Measurements from ENCODE around the gene NME3. TPM values are rescaled to one million over a fixed set of nuclear protein-coding genes. Genes with fewer than 3 reads are reported as not detected.

The NME3 gene
- total and polyA plus RNA-seq, 10 of the 15 experiments (the other 5 are each of a cell fraction or from before 2014, with no cell fraction given): 0.61 to 55.5 (median 26.5) TPM

GRCh38 chr16:1762196-1762878, 9.0 kb downstream of the NME3 start:
- Histone ChIP-seq H4K20me1 (ENCODE audit: control insufficient read depth, insufficient read depth) (no peaks in the 10 kb centered on the region), H3K4me3 (no peak overlapping the region), H2AFZ (ENCODE audit: control insufficient read depth, low read depth, low read length) (no peak overlapping the region), H3K27me3 (replicated peaks in 1 of 2; ENCODE audit: control insufficient read depth in 2 of 2, insufficient read depth in 2 of 2, low read length in 1 of 2) (no peaks in the 10 kb centered on the region), H3K9me3 (replicated peaks; ENCODE audit: control insufficient read depth, insufficient read depth, low read length) (no peaks in the 10 kb centered on the region), H3K4me2 (ENCODE audit: control insufficient read depth, insufficient read depth) (no peak overlapping the region), H3K27ac (ENCODE audit: control insufficient read depth, insufficient read depth) (no peak overlapping the region), H3K36me3 (ENCODE audit: control insufficient read depth in 2 of 2, insufficient read depth in 2 of 2, low read length in 1 of 2) (peaks cover 0 to 18% of the 10 kb centered on the region in 2 experiments; a peak in 3 of 4 replicates), H3K9ac (ENCODE audit: control insufficient read depth, insufficient read depth, low read length) (no peak overlapping the region), H3K79me2 (ENCODE audit: control insufficient read depth, insufficient read depth, low read length) (no peaks in the 10 kb centered on the region), H3K4me1 (ENCODE audit: control insufficient read depth, insufficient read depth, low read length) (no peaks in the 10 kb centered on the region)
- DNase-seq (ENCODE audit: low read depth, low spot score) (no peak), ATAC-seq (no peak), FAIRE-seq (no peak)
- no TSS peak for BruUV-seq (replicated peaks)
- RAD21 ChIA-PET (ENCODE audit: unreplicated experiment): no interaction called here
- intact Hi-C loops (cut with micrococcal nuclease; ENCODE audit: unreplicated experiment): no loop called here
- TF ChIP-seq RFX5 (IDR thresholded peaks at IDR 0.05; ENCODE audit: low read depth, low read length): no peak
- no peak for TF ChIP-seq USF1 (IDR thresholded peaks at IDR 0.05; ENCODE audit: borderline replicate concordance, extremely low read length, insufficient read depth, low read depth, low read length)
- TF ChIP-seq PAX5 (IDR thresholded peaks at IDR 0.05; ENCODE audit: borderline replicate concordance, low read depth, low read length): peak; percentile 65; the same call in 1 of the 2 replicates
- TF ChIP-seq, protein P1, sequence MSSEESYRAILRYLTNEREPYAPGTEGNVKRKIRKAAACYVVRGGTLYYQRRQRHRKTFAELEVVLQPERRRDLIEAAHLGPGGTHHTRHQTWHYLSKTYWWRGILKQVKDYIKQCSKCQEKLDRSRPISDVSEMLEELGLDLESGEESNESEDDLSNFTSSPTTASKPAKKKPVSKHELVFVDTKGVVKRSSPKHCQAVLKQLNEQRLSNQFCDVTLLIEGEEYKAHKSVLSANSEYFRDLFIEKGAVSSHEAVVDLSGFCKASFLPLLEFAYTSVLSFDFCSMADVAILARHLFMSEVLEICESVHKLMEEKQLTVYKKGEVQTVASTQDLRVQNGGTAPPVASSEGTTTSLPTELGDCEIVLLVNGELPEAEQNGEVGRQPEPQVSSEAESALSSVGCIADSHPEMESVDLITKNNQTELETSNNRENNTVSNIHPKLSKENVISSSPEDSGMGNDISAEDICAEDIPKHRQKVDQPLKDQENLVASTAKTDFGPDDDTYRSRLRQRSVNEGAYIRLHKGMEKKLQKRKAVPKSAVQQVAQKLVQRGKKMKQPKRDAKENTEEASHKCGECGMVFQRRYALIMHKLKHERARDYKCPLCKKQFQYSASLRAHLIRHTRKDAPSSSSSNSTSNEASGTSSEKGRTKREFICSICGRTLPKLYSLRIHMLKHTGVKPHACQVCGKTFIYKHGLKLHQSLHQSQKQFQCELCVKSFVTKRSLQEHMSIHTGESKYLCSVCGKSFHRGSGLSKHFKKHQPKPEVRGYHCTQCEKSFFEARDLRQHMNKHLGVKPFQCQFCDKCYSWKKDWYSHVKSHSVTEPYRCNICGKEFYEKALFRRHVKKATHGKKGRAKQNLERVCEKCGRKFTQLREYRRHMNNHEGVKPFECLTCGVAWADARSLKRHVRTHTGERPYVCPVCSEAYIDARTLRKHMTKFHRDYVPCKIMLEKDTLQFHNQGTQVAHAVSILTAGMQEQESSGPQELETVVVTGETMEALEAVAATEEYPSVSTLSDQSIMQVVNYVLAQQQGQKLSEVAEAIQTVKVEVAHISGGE (CRISPR knock-in tag; IDR thresholded peaks at IDR 0.05): no peak
- CTCF ChIA-PET: no interaction called here
- SMC1A ChIA-PET (ENCODE audit: uncharacterized antibody, unreplicated experiment): no interaction called here
- POLR2A ChIA-PET: no interaction called here
- 94% methylated on average over 22 of the region's 30 CpGs for WGBS (ENCODE audit: insufficient coverage, insufficient replicate concordance, low lambda C conversion rate, missing lambda C conversion rate)
- in situ Hi-C loops (cut with MboI): no loop called here

All from GM12878 (cell line).